BJ (cell line): ENCODE measurements around the gene FZD2. TPM values are rescaled to one million over a fixed set of nuclear protein-coding genes. Genes with fewer than 3 reads are reported as not detected.
"Not testable (repeated sequence)": the region's sequence is repeated elsewhere in the genome, so short reads cannot be mapped to it uniquely, and the experiment has no call there.

ENCODE experiments used
- CTCF ChIA-PET: fragments of 350-600 bp; formaldehyde crosslinking; extraction: SDS; loops from one replicate; lab custom pipeline; 2021; ENCODE audit warnings: antibody characterized with exemption, inconsistent platforms; lab: Yijun Ruan, JAX
- POLR2A ChIA-PET: fragments of 300-600 bp; sonication (Branson Sonifier 250); formaldehyde crosslinking; extraction: SDS; loops from one replicate; lab custom pipeline; 2021; ENCODE audit warnings: antibody characterized with exemption; lab: Charles Lee
- DNase-seq: peaks from one replicate; pipeline ENCODE4 v3.0.0-alpha.2; 2011; ENCODE audit warnings: low read depth
- H3K27me3 ChIP-seq: 2 replicates; pipeline ENCODE4 v1.6.0; 2011; ENCODE audit warnings: low read length; ENCODE audit not compliant: control insufficient read depth, insufficient read depth
- H3K36me3 ChIP-seq: 2 replicates; pipeline ENCODE4 v1.5.1; 2011; ENCODE audit warnings: low read length; ENCODE audit not compliant: control insufficient read depth, insufficient read depth
- H3K4me3 ChIP-seq: 2 replicates; pipeline ENCODE4 v1.5.1; 2011; ENCODE audit warnings: low read depth, mild to moderate bottlenecking, control low read depth, low read length
- polyA plus RNA-seq: library from polyadenylated mRNA; depleted of rRNA; stranded (reverse); fragments of >200 nt; gene quantifications from 2 replicates; pipeline ENCODE4 v1.2.3, GENCODE V29; 2011
- TF ChIP-seq, protein P1 (sequence below): IDR thresholded peaks from 2 replicates; pipeline ENCODE4 v1.5.1; 2011; ENCODE audit warnings: low read depth, mild to moderate bottlenecking, control low read depth, inconsistent platforms, low read length, moderate library complexity; ENCODE audit not compliant: insufficient read depth

Gene FZD2
- polyA plus RNA-seq, 1 experiment = 93.1 TPM

DNA sequence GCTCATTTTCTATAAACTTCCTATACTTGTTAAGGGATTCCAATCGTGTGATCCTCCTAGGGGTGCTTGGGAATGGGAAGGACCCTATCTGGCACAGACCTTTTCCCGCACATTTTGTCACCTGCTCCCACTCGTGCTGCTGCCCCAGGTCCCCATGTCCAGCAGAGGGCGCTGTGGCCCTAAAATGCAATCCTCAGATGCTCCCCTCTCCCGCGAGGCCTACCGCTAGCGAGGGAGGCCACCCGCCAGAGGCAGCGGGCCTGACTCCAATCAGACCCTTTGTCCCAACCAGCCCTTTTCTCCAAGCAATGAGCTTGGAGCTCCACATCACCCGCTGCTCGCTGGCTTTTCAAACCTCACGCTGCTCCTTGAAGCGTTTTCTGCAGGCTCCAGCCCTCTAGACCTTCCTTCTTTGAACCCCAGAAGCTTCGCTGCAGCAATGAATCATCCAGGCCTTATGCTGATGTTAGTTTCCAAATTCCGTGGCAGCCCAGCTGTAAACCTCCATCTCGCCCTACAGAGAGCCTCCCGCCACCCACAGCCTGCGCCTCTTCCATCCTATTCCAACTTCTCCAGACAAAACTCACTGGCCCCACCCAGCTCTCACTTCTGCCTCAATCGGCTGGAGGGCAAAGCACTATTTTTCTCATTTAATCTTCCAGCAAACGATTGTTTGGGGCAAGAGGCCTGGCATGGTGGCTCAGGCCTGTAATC, 23.6 kb upstream of the FZD2 start:
- DNase-seq = no peak
- ChIA-PET POLR2A (interaction anchor here (0.8 kb wide), 1 partner anchor 77 kb away, joined by 4 read pairs; no protein-coding TSS in a partner anchor), CTCF (interaction anchor here (0.6 to 7.2 kb wide), 33 partner anchors 8 to 244 kb away, joined by 3 to 151 read pairs (median 5); partner anchors contain the start of gene FZD2)
- Histone ChIP-seq H3K36me3 (no peaks in the 10 kb centered on the region), H3K27me3 (no peaks in the 10 kb centered on the region), H3K4me3 (peak overlapping the region; percentile 6; the same call in 1 of the 2 replicates)
- TF ChIP-seq, protein P1, sequence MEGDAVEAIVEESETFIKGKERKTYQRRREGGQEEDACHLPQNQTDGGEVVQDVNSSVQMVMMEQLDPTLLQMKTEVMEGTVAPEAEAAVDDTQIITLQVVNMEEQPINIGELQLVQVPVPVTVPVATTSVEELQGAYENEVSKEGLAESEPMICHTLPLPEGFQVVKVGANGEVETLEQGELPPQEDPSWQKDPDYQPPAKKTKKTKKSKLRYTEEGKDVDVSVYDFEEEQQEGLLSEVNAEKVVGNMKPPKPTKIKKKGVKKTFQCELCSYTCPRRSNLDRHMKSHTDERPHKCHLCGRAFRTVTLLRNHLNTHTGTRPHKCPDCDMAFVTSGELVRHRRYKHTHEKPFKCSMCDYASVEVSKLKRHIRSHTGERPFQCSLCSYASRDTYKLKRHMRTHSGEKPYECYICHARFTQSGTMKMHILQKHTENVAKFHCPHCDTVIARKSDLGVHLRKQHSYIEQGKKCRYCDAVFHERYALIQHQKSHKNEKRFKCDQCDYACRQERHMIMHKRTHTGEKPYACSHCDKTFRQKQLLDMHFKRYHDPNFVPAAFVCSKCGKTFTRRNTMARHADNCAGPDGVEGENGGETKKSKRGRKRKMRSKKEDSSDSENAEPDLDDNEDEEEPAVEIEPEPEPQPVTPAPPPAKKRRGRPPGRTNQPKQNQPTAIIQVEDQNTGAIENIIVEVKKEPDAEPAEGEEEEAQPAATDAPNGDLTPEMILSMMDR = peak; percentile 96

DNA sequence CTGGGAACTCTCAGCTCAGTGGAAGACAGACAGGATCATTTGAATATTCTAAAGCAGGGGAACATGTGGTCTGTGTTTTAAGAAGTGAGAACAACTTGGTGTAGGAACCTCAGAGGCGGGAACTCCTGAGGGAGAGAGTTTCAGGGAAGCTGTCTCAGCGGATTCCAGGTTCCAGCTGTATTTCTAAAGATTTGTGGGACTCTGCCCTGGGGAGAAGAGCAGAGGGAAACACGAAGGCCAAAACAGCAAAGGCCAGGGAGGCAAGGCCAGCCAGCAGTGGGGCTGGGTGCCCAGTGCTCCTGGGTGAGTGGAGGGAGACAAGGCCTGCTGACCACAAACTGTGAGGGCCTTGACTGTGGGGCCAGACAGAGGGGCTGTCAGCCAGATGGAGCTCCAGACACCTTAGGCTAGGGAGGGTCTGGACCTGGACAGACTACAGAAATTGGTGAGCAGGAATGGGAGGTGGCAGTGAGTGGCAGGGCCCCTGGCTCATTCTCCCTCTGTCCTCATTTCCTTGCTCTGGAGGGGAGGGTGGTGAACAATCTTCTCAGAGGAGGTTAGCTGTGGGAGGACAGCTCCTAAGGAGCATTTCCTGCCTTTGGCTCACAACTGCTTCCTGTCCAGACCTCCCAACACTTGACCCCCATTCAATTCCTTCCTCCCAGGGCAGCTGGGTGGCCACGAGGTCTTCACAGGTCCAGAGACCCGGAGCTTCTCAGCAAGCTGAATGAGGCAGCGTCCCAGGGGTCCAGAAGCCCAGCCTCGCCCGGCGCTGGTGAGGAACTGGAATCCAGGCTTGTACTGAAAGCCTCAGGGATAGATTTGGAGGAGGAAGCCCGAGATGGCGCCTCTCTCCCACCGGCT, 21.0 kb upstream of the FZD2 start:
- CTCF ChIA-PET = interaction anchor here (0.9 to 7.2 kb wide), 11 partner anchors 9 to 135 kb away, joined by 3 to 151 read pairs (median 6); partner anchors contain the start of gene FZD2
- no peak for DNase-seq
- no peak overlapping the region for H3K4me3 ChIP-seq
- no peaks in the 10 kb centered on the region for H3K27me3 ChIP-seq
- POLR2A ChIA-PET = interaction anchor here (1.0 kb wide), 2 partner anchors 11 to 21 kb away, joined by 4 read pairs; partner anchors contain the start of gene FZD2
- H3K36me3 ChIP-seq = no peaks in the 10 kb centered on the region
- TF ChIP-seq, protein P1 = no peak

DNA sequence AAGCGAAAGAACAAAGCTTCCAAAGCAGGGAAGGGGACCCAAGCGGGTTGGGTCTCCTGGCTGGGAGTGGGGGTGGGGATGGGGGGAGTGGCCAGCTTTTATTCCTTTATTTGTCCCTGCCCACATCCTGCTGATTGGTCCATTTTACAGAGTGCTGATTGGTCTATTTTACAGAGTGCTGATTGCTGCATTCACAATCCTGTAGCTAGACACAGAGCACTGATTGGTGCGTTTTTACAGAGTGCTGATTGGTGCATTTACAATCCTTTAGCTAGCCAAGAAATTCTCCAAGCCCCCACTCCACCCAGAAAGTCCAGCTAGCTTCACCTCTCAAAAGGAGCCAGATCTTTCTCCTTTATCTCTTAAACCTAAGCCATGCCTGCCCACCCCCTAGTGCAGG, 19.4 kb upstream of the FZD2 start:
- CTCF ChIA-PET, POLR2A ChIA-PET: not testable (repeated sequence)

DNA sequence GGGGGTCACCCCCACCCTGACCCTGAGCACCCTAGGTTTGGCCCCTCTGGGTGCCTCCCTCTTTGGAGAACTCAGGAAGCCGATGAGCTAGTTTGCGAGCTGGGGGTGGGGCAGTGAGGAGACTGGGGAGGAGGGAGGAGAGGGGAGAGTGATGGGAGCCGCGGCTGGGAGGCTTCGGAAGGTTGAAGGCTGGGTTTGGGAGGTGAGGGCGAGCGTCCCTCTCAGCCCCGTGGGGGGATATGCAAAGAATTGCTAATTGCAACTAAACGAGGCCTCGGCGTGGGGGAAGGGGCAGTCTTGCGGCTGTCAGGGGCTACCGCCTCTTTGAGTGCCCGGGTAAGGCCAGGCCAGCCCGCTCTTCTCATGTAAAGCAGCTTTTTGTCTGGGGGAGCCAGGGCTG, 17.6 kb upstream of the FZD2 start:
- Histone ChIP-seq H3K4me3 (no peak overlapping the region), H3K27me3 (no peaks in the 10 kb centered on the region), H3K36me3 (no peaks in the 10 kb centered on the region)
- CTCF ChIA-PET = interaction anchor here (0.5 to 1.6 kb wide), 3 partner anchors 17 to 605 kb away, joined by 3 read pairs; partner anchors contain the start of gene FZD2
- POLR2A ChIA-PET = no interaction called here
- DNase-seq = no peak
- TF ChIP-seq, protein P1 = no peak

More for the DNA sequence above, 19.4 kb upstream of the FZD2 start:
- not testable (repeated sequence) for H3K4me3 ChIP-seq, H3K27me3 ChIP-seq, H3K36me3 ChIP-seq, DNase-seq

DNA sequence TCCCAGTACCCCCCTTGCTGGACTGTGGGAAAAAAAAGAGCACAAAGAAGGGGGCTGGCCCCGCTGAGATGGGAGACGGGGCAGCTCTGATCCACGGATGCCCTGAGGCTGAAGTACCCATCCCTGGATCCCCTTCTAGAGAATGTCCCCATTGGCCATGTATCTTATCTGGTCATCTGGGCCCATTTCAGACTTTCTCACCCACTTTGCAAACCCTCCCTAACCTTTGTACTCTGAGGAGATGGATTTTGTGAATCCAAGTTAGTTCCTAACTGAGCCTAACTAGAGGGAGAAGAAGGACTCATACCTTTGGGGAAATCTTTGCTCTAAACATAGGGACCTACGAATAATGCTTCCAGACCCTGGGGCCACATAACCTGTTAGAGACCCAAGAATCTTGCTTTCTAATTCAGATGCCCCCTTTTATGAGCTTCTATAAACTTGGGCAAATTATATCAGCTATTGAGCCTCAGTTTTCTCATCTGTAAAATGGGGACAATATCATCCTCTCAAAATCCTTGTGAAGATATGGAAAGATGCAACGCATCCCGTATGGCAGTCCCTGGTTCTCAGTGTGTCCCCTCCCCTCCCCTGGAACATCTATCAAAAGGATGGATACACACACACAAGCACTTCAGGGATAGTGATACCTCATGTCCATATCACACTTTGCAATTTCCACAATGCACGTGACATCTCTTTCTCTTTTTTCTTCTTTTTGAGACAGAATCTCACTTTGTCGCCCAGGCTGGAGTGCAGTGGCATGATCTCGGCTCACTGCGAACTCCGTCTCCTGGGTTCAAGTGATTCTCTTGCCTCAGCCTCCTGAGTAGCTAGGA, 16.8 kb upstream of the FZD2 start:
- POLR2A ChIA-PET = interaction anchor here (0.6 kb wide), 1 partner anchor 148 kb away, joined by 3 read pairs; no protein-coding TSS in a partner anchor

More for the DNA sequence above, 16.8 kb upstream of the FZD2 start:
- Histone ChIP-seq H3K4me3 (no peak overlapping the region), H3K27me3 (no peaks in the 10 kb centered on the region), H3K36me3 (no peaks in the 10 kb centered on the region)
- DNase-seq = no peak
- CTCF ChIA-PET = interaction anchor here (0.5 to 1.6 kb wide), 3 partner anchors 17 to 605 kb away, joined by 3 read pairs; partner anchors contain the start of gene FZD2
- TF ChIP-seq, protein P1 = no peak
